ENCODE data around the gene OSBPL1A. TPM values are rescaled to one million over a fixed set of nuclear protein-coding genes. Genes with fewer than 3 reads are reported as not detected.
A peak's percentile ranks its signal among the peaks of the same experiment; 100 is the strongest.

OSBPL1A gene
- total and polyA plus RNA-seq, 10 of the 15 experiments (the other 5 are each of a cell fraction or from before 2014, with no cell fraction given) = 0.02 to 0.83 (median 0.11) TPM; not detected in 6

- FAIRE-seq (no peak), DNase-seq (ENCODE audit: low read depth, low spot score) (no peak), ATAC-seq (no peak)
- Histone ChIP-seq H3K4me2 (ENCODE audit: control insufficient read depth, insufficient read depth) (peak overlapping the region; percentile 52), H3K27me3 (replicated peaks in 1 of 2; ENCODE audit: control insufficient read depth in 2 of 2, insufficient read depth in 2 of 2, low read length in 1 of 2) (peaks cover 6 to 13% of the 10 kb centered on the region in 2 experiments; a peak in 3 of 4 replicates), H2AFZ (ENCODE audit: control insufficient read depth, low read depth, low read length) (peak overlapping the region; percentile 43; the same call in 1 of the 2 replicates), H3K27ac (ENCODE audit: control insufficient read depth, insufficient read depth) (no peak overlapping the region), H3K79me2 (ENCODE audit: control insufficient read depth, insufficient read depth, low read length) (no peaks in the 10 kb centered on the region), H3K9me3 (replicated peaks; ENCODE audit: control insufficient read depth, insufficient read depth, low read length) (no peaks in the 10 kb centered on the region), H3K4me3 (peak overlapping the region; percentile 2; the same call in 1 of the 2 replicates), H3K4me1 (ENCODE audit: control insufficient read depth, insufficient read depth, low read length) (0 out of 2 replicates have a peak, but pooled peaks cover 6% of the 10 kb centered on the region), H3K36me3 (ENCODE audit: control insufficient read depth in 2 of 2, insufficient read depth in 2 of 2, low read length in 1 of 2) (no peaks in the 10 kb centered on the region), H4K20me1 (ENCODE audit: control insufficient read depth, insufficient read depth) (no peaks in the 10 kb centered on the region), H3K9ac (ENCODE audit: control insufficient read depth, insufficient read depth, low read length) (no peak overlapping the region)
- ChIA-PET POLR2A (no interaction called here), CTCF (no interaction called here), SMC1A (ENCODE audit: uncharacterized antibody, unreplicated experiment) (no interaction called here), RAD21 (ENCODE audit: unreplicated experiment) (no interaction called here)
- 2% methylated on average over 37 of the region's 50 CpGs for WGBS (ENCODE audit: insufficient coverage, insufficient replicate concordance, low lambda C conversion rate, missing lambda C conversion rate)
- in situ Hi-C loops (cut with MboI) (no loop called here), intact Hi-C loops (cut with micrococcal nuclease; ENCODE audit: unreplicated experiment) (no loop called here)
- TF ChIP-seq RUNX3 (IDR thresholded peaks at IDR 0.05; ENCODE audit: low read length) = no peak
- no peak for TF ChIP-seq MYB (IDR thresholded peaks at IDR 0.05; ENCODE audit: borderline replicate concordance, low read depth, low read length)
- TF ChIP-seq CHD4 (IDR thresholded peaks at IDR 0.05) = no peak
- TF ChIP-seq RAD21 (IDR thresholded peaks at IDR 0.05; ENCODE audit: insufficient read depth, low read depth, low read length) = no peak
- TF ChIP-seq CBFB (IDR thresholded peaks at IDR 0.05; ENCODE audit: low read depth) = no peak
- no peak for TF ChIP-seq ASH2L (IDR thresholded peaks at IDR 0.05; ENCODE audit: borderline replicate concordance, low read depth)
- TF ChIP-seq ZBTB4 (CRISPR knock-in tag; IDR thresholded peaks at IDR 0.05) = no peak
- TF ChIP-seq BCL11A (IDR thresholded peaks at IDR 0.05; ENCODE audit: low read depth, low read length) = no peak
- no peak for TF ChIP-seq CEBPB (IDR thresholded peaks at IDR 0.05; ENCODE audit: borderline replicate concordance in 1 of 2, low read depth in 2 of 2, low read length in 2 of 2)
- TF ChIP-seq CHD1 (IDR thresholded peaks at IDR 0.05; ENCODE audit: low read depth, low read length) = no peak
- TF ChIP-seq ATF7 (IDR thresholded peaks at IDR 0.05; ENCODE audit: low read depth) = no peak
- TF ChIP-seq YBX1 (IDR thresholded peaks at IDR 0.05) = no peak
- BruUV-seq (replicated peaks) = no TSS peak
Measured at GRCh38 chr18:24397131-24397693, 412 bp downstream of the OSBPL1A start.
